ENCODE measurements around the gene RALB.

DNA sequence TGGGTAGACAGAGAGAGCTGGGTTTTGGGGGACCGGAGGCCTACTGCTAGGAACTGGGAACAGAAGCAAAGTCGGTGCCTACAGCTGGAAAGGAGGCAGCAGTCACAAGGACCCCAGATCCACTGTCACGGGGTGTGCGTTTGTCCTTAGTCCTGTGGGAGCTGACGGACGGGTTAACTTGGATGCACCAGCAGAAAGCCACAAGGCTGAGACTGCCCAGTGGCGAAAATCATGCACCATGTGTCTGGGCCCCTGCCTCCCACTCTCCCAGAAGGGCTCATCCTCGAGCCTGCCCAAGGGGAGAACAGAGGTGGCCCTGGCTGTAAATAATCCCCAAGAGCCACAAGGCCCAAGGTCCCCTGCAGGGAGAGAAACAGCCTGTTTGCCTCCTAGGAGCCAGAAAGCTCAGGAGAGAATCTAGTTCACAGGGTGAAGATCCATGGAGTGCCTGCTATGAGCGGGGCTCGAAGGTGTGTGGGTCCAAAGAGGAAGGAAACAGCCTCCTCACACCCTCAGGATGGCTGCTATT is 11.7 kb upstream of the RALB start:
- TF ChIP-seq, protein P1, sequence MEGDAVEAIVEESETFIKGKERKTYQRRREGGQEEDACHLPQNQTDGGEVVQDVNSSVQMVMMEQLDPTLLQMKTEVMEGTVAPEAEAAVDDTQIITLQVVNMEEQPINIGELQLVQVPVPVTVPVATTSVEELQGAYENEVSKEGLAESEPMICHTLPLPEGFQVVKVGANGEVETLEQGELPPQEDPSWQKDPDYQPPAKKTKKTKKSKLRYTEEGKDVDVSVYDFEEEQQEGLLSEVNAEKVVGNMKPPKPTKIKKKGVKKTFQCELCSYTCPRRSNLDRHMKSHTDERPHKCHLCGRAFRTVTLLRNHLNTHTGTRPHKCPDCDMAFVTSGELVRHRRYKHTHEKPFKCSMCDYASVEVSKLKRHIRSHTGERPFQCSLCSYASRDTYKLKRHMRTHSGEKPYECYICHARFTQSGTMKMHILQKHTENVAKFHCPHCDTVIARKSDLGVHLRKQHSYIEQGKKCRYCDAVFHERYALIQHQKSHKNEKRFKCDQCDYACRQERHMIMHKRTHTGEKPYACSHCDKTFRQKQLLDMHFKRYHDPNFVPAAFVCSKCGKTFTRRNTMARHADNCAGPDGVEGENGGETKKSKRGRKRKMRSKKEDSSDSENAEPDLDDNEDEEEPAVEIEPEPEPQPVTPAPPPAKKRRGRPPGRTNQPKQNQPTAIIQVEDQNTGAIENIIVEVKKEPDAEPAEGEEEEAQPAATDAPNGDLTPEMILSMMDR (IDR thresholded peaks at IDR 0.05; ENCODE audit: low read depth, low read length): no peak
- no peak for TF ChIP-seq EZH2phosphoT487 (IDR thresholded peaks at IDR 0.05; ENCODE audit: low read depth)
